CD14-positive monocyte (primary cell): ENCODE data around the gene PTPRO. TPM values are rescaled to one million over a fixed set of nuclear protein-coding genes. Genes with fewer than 3 reads are reported as not detected.

Experiments used
- DNase-seq, 3 donors: peaks; one replicate each; pipeline ENCODE4 v3.0.0-alpha.2; 2011 to 2022
- H2AFZ ChIP-seq: 2 replicates; pipeline ENCODE4 v1.6.0; 2012; ENCODE audit warnings: mild to moderate bottlenecking, low read depth, low read length, inconsistent platforms; ENCODE audit not compliant: insufficient read depth, poor library complexity, severe bottlenecking
- H3K27ac ChIP-seq, 2 donors: 1 replicate in 1 of 2; 2 replicates in 1 of 2; pipeline ENCODE4 v1.5.1; 2012 to 2013; ENCODE audit warnings: low read length in 2 of 2, control low read depth in 1 of 2, inconsistent platforms in 1 of 2, low read depth in 1 of 2, mild to moderate bottlenecking in 1 of 2
- H3K27me3 ChIP-seq, 2 donors: one replicate each; pipeline versions ENCODE4 v1.6.0 to v1.6.1; 2011 to 2013; ENCODE audit warnings: low read length in 2 of 2; ENCODE audit not compliant: control insufficient read depth in 2 of 2, insufficient read depth in 2 of 2
- H3K36me3 ChIP-seq, 2 donors: replicated peaks in 1 of 2; 1 replicate in 1 of 2; 2 replicates in 1 of 2; pipeline versions ENCODE4 v1.5.1 to v1.6.1; 2012 to 2013; ENCODE audit warnings: low read length in 2 of 2, control low read depth in 1 of 2, inconsistent platforms in 1 of 2, mild to moderate bottlenecking in 1 of 2; ENCODE audit not compliant: insufficient read depth in 2 of 2, control insufficient read depth in 1 of 2
- H3K4me1 ChIP-seq, 2 donors: 1 replicate in 1 of 2; 2 replicates in 1 of 2; pipeline versions ENCODE4 v1.5.1 to v1.6.1; 2012 to 2013; ENCODE audit warnings: low read length in 2 of 2, control low read depth in 1 of 2, inconsistent platforms in 1 of 2, mild to moderate bottlenecking in 1 of 2, moderate library complexity in 1 of 2; ENCODE audit not compliant: insufficient read depth in 2 of 2, control insufficient read depth in 1 of 2
- H3K4me2 ChIP-seq: replicated peaks from 2 replicates; pipeline ENCODE3; 2012; ENCODE audit warnings: low read length, moderate library complexity, mild to moderate bottlenecking; ENCODE audit not compliant: poor library complexity, severe bottlenecking; ENCODE audit errors: extremely low read depth
- H3K4me3 ChIP-seq, 3 experiments: fragments of 200-600 bp in 1 of 3; sonication (generic) in 1 of 3; replicated peaks in 1 of 3; 1 replicate in 2 of 3; 2 replicates in 1 of 3; pipeline ENCODE4 v1.5.1; 2011 to 2013; ENCODE audit warnings: low read length in 3 of 3, mild to moderate bottlenecking in 3 of 3, control low read depth in 2 of 3, low read depth in 2 of 3, inconsistent platforms in 1 of 3, moderate library complexity in 1 of 3
- H3K79me2 ChIP-seq: 2 replicates; pipeline ENCODE4 v1.6.0; 2012; ENCODE audit warnings: mild to moderate bottlenecking, control low read depth, inconsistent platforms, low read length, moderate library complexity; ENCODE audit not compliant: insufficient read depth
- H3K9ac ChIP-seq: 2 replicates; pipeline ENCODE4 v1.6.0; 2017; ENCODE audit warnings: low read length, mild to moderate bottlenecking; ENCODE audit not compliant: insufficient read depth, poor library complexity, severe bottlenecking
- H3K9me3 ChIP-seq, 2 donors: replicated peaks in 1 of 2; 1 replicate in 1 of 2; 2 replicates in 1 of 2; pipeline versions ENCODE4 v1.5.1 to v1.6.1; 2012 to 2013; ENCODE audit warnings: low read length in 2 of 2, control low read depth in 1 of 2; ENCODE audit not compliant: control insufficient read depth in 1 of 2, insufficient read depth in 1 of 2
- H4K20me1 ChIP-seq: 2 replicates; pipeline ENCODE4 v1.6.0; 2012; ENCODE audit warnings: mild to moderate bottlenecking, low read length, control low read depth, moderate library complexity; ENCODE audit not compliant: insufficient read depth
- H3K27ac Mint-ChIP-seq, 7 donors: one replicate each; pipeline ENCODE4 v1.8.0; 2020; ENCODE audit warnings: mild to moderate bottlenecking in 7 of 7, mixed read lengths in 7 of 7, moderate library complexity in 6 of 7, inconsistent platforms in 2 of 7
- H3K27me3 Mint-ChIP-seq, 3 donors: one replicate each; pipeline ENCODE4 v1.8.0; 2021 to 2022; ENCODE audit warnings: low read depth in 3 of 3, mild to moderate bottlenecking in 3 of 3, mixed read lengths in 3 of 3, moderate library complexity in 3 of 3, inconsistent platforms in 1 of 3
- H3K36me3 Mint-ChIP-seq, 2 donors: one replicate each; pipeline ENCODE4 v1.8.0; 2020; ENCODE audit warnings: mixed read lengths in 2 of 2, inconsistent platforms in 1 of 2, mild to moderate bottlenecking in 1 of 2
- H3K4me1 Mint-ChIP-seq: one replicate; pipeline ENCODE4 v1.8.0; 2020; ENCODE audit warnings: mild to moderate bottlenecking, mixed read lengths
- H3K4me3 Mint-ChIP-seq, 2 donors: one replicate each; pipeline ENCODE4 v1.8.0; 2020; ENCODE audit warnings: mild to moderate bottlenecking in 2 of 2, mixed read lengths in 2 of 2, moderate library complexity in 1 of 2
- H3K9me3 Mint-ChIP-seq, 7 donors: one replicate each; pipeline ENCODE4 v1.8.0; 2020 to 2022; ENCODE audit warnings: mixed read lengths in 7 of 7, mild to moderate bottlenecking in 6 of 7, moderate library complexity in 6 of 7, inconsistent platforms in 2 of 7
- WGBS: methylation state at CpG from one replicate; pipeline ENCODE4 v1.1.5; 2013; ENCODE audit warnings: missing lambda C conversion rate; ENCODE audit not compliant: insufficient coverage; 5-methylcytosine and 5-hydroxymethylcytosine counted together
- intact Hi-C, 2 donors: fragments of 100-400 bp; cut with micrococcal nuclease; formaldehyde crosslinking; loops; one replicate each; pipeline versions ENCODE4 v1.15.0 to v1.15.1; 2023
- polyA plus RNA-seq, 3 donors: library from polyadenylated mRNA; depleted of rRNA in 1 of 3; unstranded in 2 of 3; stranded (reverse) in 1 of 3; fragments of 300-500 nt in 2 of 3; fragments of >200 nt in 1 of 3; fragmentation: Illumina TruSeq in 2 of 3; gene quantifications; 1 replicate in 2 of 3; 2 replicates in 1 of 3; pipeline ENCODE4 v1.2.3, GENCODE V29; 2012 to 2021
- TF ChIP-seq, protein P1 (sequence below): fragments of 200-600 bp; IDR thresholded peaks from one replicate; pipeline ENCODE4 v1.8.0; 2022; ENCODE audit warnings: antibody characterized with exemption, mild to moderate bottlenecking

The PTPRO gene
- polyA plus RNA-seq, 3 donors, result 3.1 to 12.0 (median 4.7) TPM

DNA sequence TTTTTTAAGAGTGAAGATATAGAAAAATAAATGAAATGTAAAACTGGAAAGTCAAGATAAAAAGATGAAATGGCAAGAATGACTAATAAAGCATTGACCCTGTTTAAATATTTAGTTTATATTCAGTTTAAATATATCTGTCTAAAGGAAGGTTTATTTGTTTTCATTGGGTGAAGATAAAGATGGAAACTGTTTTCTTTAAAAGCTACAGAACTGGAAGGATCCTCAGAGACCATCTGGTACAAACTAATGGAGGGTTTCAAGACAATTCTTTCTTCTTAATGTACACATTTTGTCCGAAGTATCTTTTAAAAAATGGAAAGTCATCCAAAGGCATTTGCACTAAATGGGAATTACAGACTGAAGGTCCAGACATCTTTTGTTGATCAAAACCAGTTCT lies 324.3 kb downstream of the PTPRO start:
- Mint-ChIP-seq H3K27me3 (peaks cover 0 to 3% (median 2%) of the 10 kb centered on the region in 3 donors), H3K4me3 (no peak overlapping the region), H3K4me1 (no peaks in the 10 kb centered on the region), H3K27ac (no peak overlapping the region), H3K9me3 (no peaks in the 10 kb centered on the region), H3K36me3 (no peaks in the 10 kb centered on the region)
- Histone ChIP-seq H3K79me2 (no peaks in the 10 kb centered on the region), H3K27ac (no peak overlapping the region), H3K4me1 (no peaks in the 10 kb centered on the region), H3K9ac (no peak overlapping the region), H3K36me3 (no peaks in the 10 kb centered on the region), H3K27me3 (no peaks in the 10 kb centered on the region), H3K4me3 (no peak overlapping the region), H2AFZ (no peak overlapping the region), H4K20me1 (no peaks in the 10 kb centered on the region), H3K9me3 (no peaks in the 10 kb centered on the region), H3K4me2 (no peak overlapping the region)
- DNase-seq, result no peak
- intact Hi-C loops, result no loop called here
- WGBS, result no CpG with 5 or more reads among the region's 1 CpG
- TF ChIP-seq, protein P1, sequence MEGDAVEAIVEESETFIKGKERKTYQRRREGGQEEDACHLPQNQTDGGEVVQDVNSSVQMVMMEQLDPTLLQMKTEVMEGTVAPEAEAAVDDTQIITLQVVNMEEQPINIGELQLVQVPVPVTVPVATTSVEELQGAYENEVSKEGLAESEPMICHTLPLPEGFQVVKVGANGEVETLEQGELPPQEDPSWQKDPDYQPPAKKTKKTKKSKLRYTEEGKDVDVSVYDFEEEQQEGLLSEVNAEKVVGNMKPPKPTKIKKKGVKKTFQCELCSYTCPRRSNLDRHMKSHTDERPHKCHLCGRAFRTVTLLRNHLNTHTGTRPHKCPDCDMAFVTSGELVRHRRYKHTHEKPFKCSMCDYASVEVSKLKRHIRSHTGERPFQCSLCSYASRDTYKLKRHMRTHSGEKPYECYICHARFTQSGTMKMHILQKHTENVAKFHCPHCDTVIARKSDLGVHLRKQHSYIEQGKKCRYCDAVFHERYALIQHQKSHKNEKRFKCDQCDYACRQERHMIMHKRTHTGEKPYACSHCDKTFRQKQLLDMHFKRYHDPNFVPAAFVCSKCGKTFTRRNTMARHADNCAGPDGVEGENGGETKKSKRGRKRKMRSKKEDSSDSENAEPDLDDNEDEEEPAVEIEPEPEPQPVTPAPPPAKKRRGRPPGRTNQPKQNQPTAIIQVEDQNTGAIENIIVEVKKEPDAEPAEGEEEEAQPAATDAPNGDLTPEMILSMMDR, result no peak

Other genes with a start within 250 kb of the PTPRO start
- gene RERG, start 101.1 kb upstream of the PTPRO start, polyA plus RNA-seq, result not detected